ENCODE measurements around the gene PDCD11.

PDCD11 gene

GRCh38 chr10:103451091-103451813 is 54.8 kb downstream of the PDCD11 start:
- peak overlapping the region; percentile 76 for H3K4me3 ChIP-seq (ENCODE audit: low read depth, low read length)
- no peak for TF ChIP-seq CTCF (IDR thresholded peaks at IDR 0.05; ENCODE audit: low read depth, low read length, missing control alignments)
- DNase-seq (ENCODE audit: low read depth): no peak

GRCh38 chr10:103451831-103452505 is 55.5 kb downstream of the PDCD11 start, which contains the start of gene CALHM2:
CALHM2 (minus strand) TSS chr10:103452370; CDS start chr10:103449941, 2,429 bp downstream.
- H3K4me3 ChIP-seq (ENCODE audit: low read depth, low read length): peak within 1 kb of the TSS; percentile 76
- no peak for DNase-seq (ENCODE audit: low read depth)
- no peak for TF ChIP-seq CTCF (IDR thresholded peaks at IDR 0.05; ENCODE audit: low read depth, low read length, missing control alignments)

GRCh38 chr10:103452506-103453230 is 56.2 kb downstream of the PDCD11 start:
- DNase-seq (ENCODE audit: low read depth): no peak
- peak overlapping the region; percentile 76 for H3K4me3 ChIP-seq (ENCODE audit: low read depth, low read length)
- no peak for TF ChIP-seq CTCF (IDR thresholded peaks at IDR 0.05; ENCODE audit: low read depth, low read length, missing control alignments)

- DNase-seq (ENCODE audit: low read depth): no peak
Observed at GRCh38 chr10:103454026-103454425, 57.6 kb downstream of the PDCD11 start.

GRCh38 chr10:103455235-103455634 is 58.8 kb downstream of the PDCD11 start:
- DNase-seq (ENCODE audit: low read depth): no peak
- no peak overlapping the region for H3K4me3 ChIP-seq (ENCODE audit: low read depth, low read length)
- no peak for TF ChIP-seq CTCF (IDR thresholded peaks at IDR 0.05; ENCODE audit: low read depth, low read length, missing control alignments)

More at GRCh38 chr10:103454026-103454425, 57.6 kb downstream of the PDCD11 start:
- no peak overlapping the region for H3K4me3 ChIP-seq (ENCODE audit: low read depth, low read length)
- no peak for TF ChIP-seq CTCF (IDR thresholded peaks at IDR 0.05; ENCODE audit: low read depth, low read length, missing control alignments)

GRCh38 chr10:103456074-103456660 is 59.7 kb downstream of the PDCD11 start:
- no peak for TF ChIP-seq CTCF (IDR thresholded peaks at IDR 0.05; ENCODE audit: low read depth, low read length, missing control alignments)
- DNase-seq (ENCODE audit: low read depth): no peak
- no peak overlapping the region for H3K4me3 ChIP-seq (ENCODE audit: low read depth, low read length)

Measured in GM12864 (cell line).